GM18873 (cell line): ENCODE measurements around the gene URAD.

ENCODE experiments used
- ATAC-seq: cut with Tn5 transposase; IDR thresholded peaks from one replicate; pipeline ENCODE4 v1.9.1; 2021; ENCODE audit warnings: mild to moderate bottlenecking, moderate library complexity, moderate number of reproducible peaks; ENCODE audit not compliant: unreplicated experiment, low FRiP score

URAD gene

DNA sequence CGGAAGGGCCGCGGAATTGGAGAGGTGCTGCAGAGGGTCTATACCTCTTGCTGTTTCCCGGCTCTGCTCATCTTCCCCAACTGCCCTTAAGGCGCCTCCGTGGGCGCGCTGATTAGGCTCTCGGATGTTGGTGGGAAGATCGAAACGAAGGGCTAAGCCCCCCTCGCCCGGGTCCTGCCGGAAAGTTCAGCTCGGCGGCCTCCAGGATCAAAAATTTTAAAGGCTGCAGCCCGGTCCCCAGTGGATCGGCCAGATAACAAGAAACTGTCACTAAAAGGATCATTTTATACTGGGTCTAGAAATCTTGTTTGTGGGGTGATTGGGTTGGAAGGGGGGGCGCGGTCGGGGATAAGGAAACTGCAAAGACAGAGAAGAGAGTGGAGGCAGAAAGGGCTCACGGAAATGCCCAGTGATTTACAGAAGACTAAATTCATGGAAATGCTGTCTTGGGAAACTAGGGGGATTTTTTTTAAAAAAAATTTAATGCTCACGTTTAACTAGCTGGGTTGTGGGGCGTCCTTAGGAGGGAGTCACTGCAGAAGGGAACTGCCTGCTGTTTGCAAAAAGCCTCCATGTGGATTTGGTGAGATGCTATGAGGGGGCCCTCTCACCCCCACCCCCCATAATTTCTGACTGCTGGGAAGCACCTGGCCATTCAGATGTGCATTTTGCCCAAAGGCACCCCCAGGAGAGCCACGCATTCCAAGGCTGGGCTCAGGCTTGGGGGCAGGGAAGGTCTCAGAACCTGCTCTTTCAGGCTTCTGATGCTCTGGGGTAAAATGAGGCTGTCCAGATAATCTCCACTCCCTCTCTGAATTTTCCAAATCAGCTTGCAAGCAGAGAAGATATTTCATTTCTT is 27.0 kb downstream of the URAD start:
- ATAC-seq = no peak

DNA sequence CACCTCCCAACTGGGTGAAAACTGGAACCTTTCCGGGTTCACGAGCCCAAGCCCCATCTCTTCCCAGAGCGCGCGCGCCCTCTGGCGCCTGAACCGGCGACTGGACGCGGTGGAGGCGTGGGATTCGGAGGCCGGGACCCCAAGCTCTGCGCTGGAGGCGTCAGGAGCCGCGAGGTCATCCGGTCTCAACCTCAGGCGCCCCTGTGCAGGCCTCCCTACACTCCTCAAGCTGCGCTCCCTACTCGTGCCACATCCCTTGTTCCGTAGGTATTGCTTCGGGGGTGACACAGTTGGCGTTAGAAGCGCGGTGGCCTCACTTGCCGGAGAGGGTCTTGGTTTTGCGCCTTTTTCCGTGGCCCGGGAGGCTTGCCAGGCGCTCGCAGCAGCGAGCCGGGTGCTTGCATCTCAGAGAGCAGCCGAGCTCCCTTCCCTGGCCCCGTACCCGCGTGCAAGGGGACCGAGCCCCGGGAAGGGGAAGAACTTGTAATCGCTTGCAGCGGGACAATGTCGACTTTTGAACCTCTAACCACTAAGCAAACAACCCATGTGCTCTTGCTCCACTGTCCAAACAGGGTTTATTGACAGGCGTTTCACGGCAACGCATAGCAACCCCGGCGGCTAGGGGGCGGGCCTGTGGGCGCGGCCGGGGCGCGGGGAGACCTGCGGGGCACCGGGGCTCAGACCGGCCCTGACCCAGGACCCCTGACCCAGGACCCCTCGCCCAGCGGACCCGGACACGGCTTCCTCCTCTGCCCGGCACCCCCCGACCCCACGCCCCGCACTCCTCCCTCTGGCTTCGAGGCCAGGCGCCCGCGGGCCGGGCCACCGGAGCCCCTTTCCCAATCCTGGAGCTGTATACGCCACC is 27.9 kb downstream of the URAD start:
- ATAC-seq = no peak

DNA sequence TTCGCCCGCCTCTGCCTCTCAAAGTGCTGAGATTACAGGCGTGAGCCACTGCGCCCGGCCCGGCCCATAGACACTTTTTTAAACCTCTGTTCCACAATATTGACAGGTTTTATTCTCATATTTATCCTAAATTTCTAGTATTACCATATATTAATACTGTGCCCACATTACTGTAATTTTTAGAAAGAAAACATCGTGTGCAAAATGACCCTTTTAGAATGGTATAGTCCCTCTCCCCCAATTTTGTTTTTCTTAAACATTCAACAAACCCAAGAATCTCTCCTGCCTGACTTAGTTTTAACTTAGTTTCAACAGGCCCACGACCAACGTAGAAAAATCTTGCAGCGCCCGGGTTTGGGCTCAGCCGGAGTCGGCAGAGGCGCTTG is 28.5 kb downstream of the URAD start:
- no peak for ATAC-seq

DNA sequence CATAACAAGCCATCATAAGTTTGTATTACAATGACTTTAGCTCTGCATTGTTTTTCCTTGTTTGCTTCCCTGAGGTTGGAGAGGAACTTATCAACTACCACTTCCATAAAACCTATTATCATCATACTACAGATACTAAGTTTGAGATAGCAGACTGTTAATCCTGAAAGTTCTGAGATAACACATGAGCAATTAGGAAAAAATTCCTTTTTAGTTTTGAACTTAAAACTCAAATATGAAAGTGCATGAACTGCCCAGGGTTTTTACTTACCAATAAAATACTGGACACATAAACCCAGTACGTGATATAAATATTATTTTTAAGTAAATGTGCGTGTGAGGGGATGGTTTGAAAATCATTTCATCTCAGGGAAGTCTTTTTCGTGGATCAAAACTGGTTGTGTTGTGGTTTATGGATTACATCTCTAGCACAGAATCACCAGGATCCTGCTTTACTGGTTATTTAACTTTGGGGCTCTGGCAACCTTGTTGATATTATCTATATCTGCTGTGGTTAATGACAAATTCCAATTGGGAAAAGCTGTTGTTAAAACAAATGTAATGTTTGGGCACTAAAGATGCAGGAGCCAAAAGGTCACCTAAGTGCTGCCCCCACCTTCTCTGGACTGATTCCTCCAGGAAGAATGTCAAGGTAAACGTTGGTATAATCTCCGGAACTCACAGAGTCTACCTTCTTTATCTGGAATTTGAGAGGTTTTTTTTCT is 31.8 kb downstream of the URAD start:
- no peak for ATAC-seq

DNA sequence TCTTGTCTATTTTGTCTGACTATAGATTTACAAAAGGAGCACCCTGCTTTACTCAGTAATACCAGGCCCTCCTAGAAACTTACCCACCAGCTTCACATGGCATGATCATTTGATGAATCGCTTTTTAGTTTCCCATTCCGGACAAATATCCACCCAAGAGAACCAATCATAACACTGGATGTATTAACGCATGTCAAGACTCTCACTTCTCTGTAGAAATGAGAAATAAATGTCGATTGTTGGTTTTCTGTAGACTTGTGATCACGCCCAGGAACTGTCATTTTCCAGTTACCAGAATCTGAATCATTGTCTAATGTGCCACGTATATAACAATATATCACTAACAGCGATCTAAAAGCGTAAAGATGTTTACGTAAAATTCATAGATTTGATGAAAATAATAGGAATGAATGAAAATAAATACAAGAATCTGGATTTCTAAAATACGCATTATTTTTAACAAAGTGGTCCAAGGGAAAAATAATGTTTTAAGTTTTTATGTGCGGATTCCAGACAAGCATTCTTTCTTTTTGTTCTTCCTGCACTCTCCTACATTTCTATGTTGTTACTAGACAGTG is 33.4 kb downstream of the URAD start:
- no peak for ATAC-seq

DNA sequence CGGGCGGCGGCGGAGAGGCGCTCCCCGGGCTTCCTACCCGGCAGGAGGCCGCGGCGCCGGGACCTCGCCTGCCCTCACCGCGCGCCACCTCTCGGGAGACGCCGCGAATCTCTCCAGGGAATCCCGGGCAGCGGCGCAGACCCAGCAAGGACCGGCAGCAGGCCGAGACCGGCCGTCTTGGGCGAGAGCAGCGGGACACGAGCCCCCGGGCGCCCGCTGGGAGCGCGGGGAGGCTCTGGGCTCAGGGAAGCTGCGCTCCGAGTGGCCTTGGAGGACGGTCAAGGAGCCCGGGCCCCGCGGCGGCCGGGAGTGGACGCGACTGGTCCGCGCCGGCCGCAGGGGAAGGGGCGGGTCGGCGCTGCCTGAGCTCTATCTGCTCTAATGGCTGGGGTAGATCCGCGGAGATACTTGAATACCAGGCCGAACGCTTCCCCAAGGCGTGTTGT is 34.1 kb downstream of the URAD start:
- ATAC-seq = no peak

DNA sequence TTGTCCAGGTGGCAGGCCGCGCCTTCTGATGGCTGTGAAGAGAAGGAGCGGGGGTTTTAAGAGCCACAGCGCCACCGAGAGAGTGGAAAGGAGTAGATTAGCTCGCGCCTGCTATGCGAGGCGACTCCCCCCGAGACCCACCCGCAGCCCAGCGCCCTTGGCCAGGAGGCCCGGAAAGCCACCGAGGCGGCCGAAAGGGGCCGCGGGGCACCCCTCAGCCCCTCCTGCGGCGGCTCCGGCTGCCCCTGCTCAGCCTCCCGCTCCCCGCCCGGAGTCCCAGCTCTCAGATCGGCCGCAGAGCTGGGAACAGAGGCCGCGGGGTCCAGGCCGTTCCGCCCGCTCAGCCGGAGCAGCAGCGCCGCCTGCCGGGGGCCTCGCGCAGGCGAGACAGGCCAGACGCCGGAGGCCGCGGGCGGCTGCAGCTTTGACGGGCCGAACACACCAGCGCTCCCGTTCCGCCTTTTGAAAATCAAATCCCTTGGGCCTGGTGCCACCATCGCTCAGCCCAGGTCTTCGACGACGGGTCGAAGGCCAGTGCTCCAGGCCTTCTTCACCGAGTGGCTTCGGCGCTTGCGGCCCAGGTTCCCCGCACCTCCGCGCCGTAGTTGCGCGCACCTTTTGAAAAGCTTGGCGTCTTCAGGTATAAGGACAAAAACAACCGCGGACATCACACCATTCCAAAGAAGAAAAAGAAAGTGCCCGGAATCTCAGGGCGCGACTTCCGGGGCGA is 34.7 kb downstream of the URAD start:
- peak; percentile 76 for ATAC-seq

DNA sequence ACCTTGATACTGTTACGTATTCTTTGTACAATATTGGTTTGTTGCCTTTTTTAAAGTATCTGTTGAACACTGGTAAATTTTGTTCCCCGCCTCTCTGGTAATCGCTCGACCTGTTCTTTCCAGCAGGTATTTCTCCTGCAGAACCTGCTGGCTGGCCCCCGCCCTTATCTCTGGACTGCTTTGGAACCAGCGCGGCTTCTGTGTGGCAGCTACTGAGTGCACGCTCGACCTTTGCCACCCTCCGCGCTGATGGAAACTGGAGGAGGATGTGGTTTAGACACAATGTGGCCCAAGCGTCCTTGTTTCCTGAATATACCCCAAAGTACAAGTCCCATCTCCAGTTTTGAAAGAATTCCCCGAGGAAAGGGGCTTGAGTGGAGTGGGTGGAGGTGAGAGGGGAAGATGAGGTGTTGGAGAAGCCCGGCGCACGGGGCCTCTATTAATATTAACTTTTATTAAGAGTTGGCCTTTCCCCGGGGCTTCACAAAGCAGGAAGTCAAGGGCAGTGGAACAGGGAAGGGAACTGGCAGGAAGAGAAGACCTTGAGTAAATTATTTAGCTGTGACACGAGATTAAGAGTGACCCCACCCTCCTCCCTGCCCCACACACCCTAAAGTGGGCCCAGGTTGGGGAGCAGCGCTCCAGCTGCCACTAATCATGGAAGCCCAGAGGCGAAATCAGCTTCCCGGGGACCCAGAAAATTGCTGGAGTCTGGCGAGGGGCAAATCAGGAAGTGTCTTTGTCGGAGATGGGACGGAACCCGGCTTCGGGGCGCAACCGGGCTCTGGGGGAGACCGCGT is 35.4 kb downstream of the URAD start:
- ATAC-seq = no peak

DNA sequence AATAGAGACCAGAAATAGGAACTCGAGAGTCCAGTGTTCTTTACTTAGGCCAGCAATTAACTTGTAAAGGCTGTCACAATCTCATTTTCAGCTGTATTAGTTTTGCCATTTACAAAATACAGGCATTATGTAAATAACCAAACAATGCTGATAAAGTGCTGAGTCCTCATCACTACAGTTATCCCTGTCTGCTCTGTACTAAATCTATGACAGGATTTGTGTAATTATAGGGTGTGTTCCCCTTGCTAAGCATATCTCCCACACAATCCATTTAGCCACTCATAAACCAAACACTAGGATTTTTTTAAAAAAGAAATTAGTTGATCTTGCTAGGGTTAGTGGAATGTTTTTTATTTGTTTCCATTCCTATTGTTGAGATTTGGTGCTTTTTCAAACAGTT is 45.5 kb downstream of the URAD start:
- ATAC-seq = no peak

DNA sequence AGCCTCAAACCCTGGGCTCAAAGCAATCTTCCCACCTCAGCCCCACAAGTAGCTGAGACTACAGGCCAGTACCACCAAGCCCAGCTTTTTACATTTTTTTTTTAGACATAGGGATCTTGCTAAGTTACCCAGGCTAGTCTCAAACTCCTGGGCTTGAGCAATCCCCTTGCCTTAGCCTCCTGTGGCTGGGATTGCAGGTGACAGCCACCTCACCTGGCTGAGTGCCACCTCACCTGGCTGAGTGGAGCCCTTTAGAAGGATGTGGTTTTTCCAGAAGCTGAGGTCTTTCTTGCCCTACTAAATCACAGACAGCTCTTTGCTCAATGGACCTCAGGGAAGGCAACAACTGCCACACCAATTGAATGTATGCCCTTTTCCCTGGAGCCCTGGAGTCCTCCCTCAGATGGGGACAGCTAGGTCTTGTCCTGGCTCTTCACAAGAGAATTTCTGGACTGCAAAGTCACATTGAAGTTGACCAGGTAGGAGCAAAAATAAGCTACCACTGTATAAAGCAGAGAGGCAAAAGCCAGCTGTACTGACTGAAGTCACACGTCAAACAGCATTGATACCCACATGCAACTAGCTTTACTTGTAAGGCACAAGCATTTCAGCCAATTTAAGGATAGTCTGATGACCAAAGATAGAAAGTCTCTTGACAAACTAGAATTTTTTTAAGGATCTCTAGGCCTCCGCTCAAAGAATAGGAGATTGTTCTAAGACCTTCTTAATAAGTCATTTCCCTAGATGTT is 54.7 kb downstream of the URAD start:
- no peak for ATAC-seq

DNA sequence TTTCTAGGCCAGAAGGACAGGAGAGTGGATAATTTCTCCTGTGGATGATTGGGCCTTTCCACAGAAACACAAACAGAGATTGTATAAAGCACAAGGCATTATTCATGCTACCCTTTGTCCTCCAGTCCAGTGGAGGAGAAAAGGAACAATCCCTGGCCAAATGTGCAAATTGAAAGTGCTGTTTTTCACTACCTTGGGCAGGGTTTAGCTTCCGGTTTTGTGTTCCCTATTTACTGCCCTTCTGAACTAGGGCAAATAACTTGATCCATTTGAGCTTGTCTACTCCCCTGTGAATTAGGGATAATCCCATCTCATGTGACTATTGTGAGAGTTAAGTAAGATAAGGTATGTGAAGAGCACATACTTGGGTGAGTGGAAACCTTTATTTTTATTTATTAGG is 55.4 kb downstream of the URAD start:
- no peak for ATAC-seq

DNA sequence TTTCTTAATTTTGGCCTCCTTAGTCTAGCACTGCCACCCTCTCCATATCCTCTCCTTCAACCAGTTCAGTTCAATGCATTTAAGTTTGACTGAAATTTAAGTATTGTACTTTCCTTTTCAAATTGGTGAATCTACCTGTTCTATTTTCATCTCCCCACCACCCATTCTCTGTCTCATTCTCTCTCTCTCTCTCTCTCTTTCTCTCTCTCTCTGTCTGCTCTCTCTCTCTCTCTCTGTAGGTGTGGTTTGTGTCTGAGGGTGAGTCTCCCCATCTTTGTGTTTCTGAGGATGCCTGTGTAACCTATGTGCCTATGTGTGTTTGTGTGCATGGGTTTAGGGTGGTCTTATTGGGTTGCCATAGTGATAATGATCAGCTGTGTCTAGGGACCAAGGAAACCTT is 58.6 kb downstream of the URAD start:
- ATAC-seq = no peak

DNA sequence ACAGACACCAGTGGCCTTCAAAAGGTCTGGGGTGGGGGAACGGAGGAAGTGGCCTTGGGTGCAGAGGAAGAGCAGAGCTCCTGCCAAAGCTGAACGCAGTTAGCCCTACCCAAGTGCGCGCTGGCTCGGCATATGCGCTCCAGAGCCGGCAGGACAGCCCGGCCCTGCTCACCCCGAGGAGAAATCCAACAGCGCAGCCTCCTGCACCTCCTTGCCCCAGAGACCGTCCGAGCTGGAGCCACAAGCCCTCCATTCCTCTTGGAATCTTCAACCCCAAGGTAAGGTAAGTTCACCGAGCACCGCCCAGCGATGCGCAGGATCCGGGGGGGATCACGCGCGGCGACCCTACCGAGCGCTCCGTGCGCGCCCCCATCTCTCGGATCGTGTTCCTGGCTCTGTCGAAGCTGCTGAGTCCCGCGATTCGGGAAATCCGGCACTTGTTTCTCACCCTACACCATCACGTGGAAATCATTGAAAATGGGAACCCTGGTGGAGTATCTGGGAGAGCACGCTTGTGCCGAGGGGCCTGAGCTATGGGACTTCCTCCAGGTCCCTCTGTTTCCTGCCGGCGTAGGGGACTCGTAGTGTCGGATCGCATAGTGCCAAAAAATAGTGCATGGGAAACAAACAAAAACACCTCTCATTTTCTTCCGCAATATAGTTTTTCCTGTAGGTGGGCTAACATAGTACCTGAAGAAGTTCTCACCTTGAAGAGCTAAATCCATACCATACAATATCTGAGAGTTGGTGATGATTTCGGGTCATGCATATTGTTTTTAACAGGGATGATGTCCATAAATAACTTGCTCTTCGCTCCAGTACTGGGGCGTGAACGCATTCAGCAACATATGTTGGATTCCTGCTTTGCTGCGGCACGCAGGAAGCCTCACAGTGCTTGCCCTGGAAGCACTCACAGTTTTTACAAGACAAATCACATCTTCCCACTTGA is 59.4 kb downstream of the URAD start:
- ATAC-seq = no peak

DNA sequence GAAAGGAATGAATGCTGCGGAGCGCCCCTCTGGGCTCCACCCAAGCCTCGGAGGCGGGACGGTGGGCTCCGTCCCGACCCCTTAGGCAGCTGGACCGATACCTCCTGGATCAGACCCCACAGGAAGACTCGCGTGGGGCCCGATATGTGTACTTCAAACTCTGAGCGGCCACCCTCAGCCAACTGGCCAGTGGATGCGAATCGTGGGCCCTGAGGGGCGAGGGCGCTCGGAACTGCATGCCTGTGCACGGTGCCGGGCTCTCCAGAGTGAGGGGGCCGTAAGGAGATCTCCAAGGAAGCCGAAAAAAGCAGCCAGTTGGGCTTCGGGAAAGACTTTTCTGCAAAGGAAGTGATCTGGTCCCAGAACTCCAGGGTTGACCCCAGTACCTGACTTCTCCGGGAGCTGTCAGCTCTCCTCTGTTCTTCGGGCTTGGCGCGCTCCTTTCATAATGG is 60.1 kb downstream of the URAD start:
- no peak for ATAC-seq
